Activated naive CD4-positive, alpha-beta T cell treated with anti-CD3 and anti-CD28 coated beads, Interleukin-2, amount 50 U/mL, for 24 hours (primary cell): ENCODE data around the gene AUTS2.

Experiments used
- H3K27ac Mint-ChIP-seq: one replicate; pipeline ENCODE4 v1.8.0; 2021; ENCODE audit warnings: mild to moderate bottlenecking, mixed read lengths
- H3K27me3 Mint-ChIP-seq: one replicate; pipeline ENCODE4 v1.8.0; 2021; ENCODE audit warnings: mixed read lengths
- H3K36me3 Mint-ChIP-seq: one replicate; pipeline ENCODE4 v1.8.0; 2021; ENCODE audit warnings: mixed read lengths
- H3K4me1 Mint-ChIP-seq: one replicate; pipeline ENCODE4 v1.8.0; 2021; ENCODE audit warnings: mixed read lengths
- H3K4me3 Mint-ChIP-seq: one replicate; pipeline ENCODE4 v1.8.0; 2021; ENCODE audit warnings: mild to moderate bottlenecking, mixed read lengths
- H3K9me3 Mint-ChIP-seq: one replicate; pipeline ENCODE4 v1.8.0; 2021; ENCODE audit warnings: mixed read lengths

The AUTS2 gene

DNA sequence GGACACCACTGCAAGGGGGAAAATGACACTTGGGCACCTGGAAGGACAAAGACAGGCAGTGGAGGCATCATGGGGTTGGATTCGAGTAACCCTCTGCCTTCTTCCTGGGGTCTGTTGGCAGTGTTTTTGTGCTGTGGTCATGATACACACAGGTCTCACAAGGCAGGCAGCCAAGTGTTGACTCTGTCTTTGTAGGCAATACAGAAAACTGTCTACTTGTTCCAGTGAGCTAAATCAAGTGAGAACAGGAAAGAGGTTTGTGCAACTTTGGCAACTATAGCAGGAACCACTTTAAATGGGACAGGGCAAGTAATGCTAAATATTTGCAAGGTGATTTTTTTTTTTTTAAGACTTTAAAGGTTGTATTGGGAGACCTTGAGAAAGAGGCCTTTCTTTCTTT, 955.1 kb downstream of the AUTS2 start:
- no peaks in the 10 kb centered on the region for H3K27me3 Mint-ChIP-seq
- H3K9me3 Mint-ChIP-seq: peaks cover 5% of the 10 kb centered on the region
- H3K27ac Mint-ChIP-seq: no peak overlapping the region
- H3K4me1 Mint-ChIP-seq: no peaks in the 10 kb centered on the region
- H3K36me3 Mint-ChIP-seq: no peaks in the 10 kb centered on the region
- H3K4me3 Mint-ChIP-seq: no peak overlapping the region

DNA sequence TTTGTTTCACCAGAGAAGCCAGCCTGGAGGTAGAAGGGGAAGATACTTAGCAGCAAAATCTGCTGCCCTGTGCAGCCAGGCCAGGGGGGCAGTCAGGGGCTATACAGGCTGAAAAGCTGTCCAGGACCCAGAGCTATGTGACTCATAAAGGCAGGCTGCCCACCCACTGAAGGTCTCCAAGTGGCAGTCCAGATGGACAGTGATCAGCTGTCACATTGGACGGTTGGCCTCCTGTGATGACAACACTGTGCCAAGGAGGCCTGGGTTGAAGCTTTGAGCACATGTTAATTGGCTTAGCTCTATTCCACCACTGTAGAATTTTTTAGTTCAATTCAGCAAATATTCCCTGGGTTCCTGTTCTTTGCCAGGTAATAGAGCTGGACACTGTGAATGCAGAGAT, 956.4 kb downstream of the AUTS2 start:
- no peak overlapping the region for H3K4me3 Mint-ChIP-seq
- H3K9me3 Mint-ChIP-seq: peaks cover 7% of the 10 kb centered on the region
- H3K27ac Mint-ChIP-seq: no peak overlapping the region
- no peaks in the 10 kb centered on the region for H3K4me1 Mint-ChIP-seq
- H3K27me3 Mint-ChIP-seq: no peaks in the 10 kb centered on the region
- no peaks in the 10 kb centered on the region for H3K36me3 Mint-ChIP-seq

DNA sequence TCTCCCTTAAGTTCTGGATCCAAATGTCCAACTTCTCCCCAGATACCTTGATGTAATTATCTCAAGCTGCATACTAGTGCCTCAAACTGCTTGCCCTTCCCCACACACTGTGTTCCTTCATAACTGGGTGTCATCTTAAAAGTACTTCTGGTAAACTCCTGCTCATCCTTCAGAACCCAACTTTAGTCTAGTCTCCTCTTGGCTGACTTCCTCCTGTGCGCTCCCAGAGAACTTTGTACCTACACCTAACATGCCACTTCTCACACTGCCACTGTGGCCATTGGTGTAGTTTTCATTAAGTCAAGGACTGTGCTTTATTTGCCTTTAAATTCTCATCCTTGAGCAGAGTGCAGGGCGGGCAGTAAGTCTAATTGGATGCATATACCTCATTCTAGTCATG, 958.5 kb downstream of the AUTS2 start:
- Mint-ChIP-seq H3K27ac (no peak overlapping the region), H3K36me3 (no peaks in the 10 kb centered on the region), H3K9me3 (peaks cover 10% of the 10 kb centered on the region), H3K4me1 (no peaks in the 10 kb centered on the region), H3K27me3 (no peaks in the 10 kb centered on the region), H3K4me3 (no peak overlapping the region)

DNA sequence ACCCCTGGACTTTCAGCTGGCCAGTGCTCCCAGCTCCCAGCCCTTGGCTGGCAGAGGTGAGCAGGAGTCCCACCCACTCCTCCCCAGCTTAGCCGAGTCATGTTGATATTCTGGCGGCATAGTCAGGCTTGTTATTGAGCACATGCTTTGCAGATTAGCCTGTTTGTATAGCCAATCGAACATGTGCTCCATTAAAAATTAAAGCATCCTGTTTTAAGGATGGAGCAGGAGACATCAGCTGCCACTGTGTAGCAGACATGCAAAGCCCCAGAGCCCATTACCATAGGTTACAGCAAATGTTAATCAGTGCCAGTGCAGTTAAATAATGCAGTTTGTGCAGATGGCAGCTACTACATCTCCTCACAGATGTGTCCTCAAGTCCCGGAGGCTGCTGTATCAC, 959.1 kb downstream of the AUTS2 start:
- H3K4me3 Mint-ChIP-seq: no peak overlapping the region
- no peaks in the 10 kb centered on the region for H3K27me3 Mint-ChIP-seq
- H3K9me3 Mint-ChIP-seq: peaks cover 7% of the 10 kb centered on the region
- H3K27ac Mint-ChIP-seq: no peak overlapping the region
- H3K4me1 Mint-ChIP-seq: no peaks in the 10 kb centered on the region
- no peaks in the 10 kb centered on the region for H3K36me3 Mint-ChIP-seq

DNA sequence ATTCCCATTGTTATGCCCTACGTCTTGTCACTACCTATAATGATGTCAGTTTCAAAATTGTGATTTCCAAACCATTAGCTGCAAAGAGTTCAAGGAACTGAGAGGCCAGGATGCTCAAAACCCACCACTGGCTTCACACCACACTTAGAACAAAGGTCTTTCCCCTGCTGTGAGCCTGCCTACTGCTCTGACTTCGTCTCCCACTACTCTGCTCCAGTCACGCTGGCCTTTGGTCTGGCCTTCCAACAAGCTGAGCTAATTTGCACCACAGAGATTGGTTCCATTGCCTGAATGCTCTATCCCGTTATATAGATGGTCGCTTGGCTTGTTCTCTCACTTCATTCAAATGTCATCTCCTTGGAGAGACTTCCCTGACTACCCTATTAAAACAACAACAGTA, 961.5 kb downstream of the AUTS2 start:
- no peak overlapping the region for H3K4me3 Mint-ChIP-seq
- peaks cover 11% of the 10 kb centered on the region for H3K9me3 Mint-ChIP-seq
- H3K27ac Mint-ChIP-seq: no peak overlapping the region
- no peaks in the 10 kb centered on the region for H3K4me1 Mint-ChIP-seq
- no peaks in the 10 kb centered on the region for H3K36me3 Mint-ChIP-seq
- H3K27me3 Mint-ChIP-seq: no peaks in the 10 kb centered on the region

DNA sequence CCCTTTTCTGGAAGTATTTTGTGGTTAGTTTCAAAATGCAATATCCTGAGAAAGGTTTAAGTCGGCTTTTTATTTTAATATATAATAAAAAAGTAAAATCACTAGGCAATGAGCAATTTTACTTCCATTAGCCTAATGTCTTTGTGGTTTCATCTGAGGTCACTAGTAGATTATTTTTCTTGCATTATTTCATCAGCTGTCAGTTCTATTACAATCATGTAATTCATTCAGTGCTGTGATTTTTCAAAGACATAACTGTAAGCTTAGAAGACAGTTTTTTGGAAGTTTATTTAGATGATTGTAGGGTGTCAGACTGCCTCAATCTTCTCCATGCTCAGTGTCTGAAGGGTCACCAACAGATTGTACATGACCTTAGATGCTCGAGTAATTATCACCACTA, 965.7 kb downstream of the AUTS2 start:
- Mint-ChIP-seq H3K9me3 (peaks cover 11% of the 10 kb centered on the region), H3K36me3 (no peaks in the 10 kb centered on the region), H3K4me3 (no peak overlapping the region), H3K27ac (no peak overlapping the region), H3K27me3 (no peaks in the 10 kb centered on the region), H3K4me1 (no peaks in the 10 kb centered on the region)

DNA sequence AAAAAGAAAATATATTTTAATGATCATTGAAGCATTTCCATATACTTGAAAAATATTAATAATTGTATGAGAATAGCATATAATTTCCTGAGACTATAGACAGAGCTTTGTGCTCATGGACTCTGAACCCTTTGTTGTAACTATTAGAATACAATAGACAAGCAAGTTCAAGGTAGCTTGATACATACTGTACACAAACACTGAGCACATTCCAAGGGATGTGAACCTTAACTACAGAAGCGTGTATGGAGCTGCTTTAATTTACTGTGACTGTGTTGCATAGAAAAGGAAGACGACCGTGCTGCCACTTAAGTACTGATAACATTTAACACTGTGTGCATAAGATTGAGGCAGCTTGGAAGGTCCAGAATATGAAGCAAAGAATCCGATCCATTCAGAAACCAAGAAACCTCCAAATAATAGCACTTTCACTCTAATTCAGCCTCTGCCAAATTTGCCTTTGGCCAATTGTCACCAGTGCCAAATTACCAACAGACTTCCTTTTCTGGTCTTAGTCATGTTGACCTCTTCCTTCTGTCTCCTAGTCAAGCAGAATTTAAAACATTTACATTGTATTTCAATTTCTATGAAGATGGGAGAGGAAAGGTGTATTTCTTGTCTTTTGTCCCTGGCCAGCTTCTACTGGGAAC, 967.6 kb downstream of the AUTS2 start:
- H3K27ac Mint-ChIP-seq: no peak overlapping the region
- H3K36me3 Mint-ChIP-seq: no peaks in the 10 kb centered on the region
- peaks cover 5% of the 10 kb centered on the region for H3K9me3 Mint-ChIP-seq
- H3K4me1 Mint-ChIP-seq: no peaks in the 10 kb centered on the region
- H3K4me3 Mint-ChIP-seq: no peak overlapping the region
- H3K27me3 Mint-ChIP-seq: no peaks in the 10 kb centered on the region

DNA sequence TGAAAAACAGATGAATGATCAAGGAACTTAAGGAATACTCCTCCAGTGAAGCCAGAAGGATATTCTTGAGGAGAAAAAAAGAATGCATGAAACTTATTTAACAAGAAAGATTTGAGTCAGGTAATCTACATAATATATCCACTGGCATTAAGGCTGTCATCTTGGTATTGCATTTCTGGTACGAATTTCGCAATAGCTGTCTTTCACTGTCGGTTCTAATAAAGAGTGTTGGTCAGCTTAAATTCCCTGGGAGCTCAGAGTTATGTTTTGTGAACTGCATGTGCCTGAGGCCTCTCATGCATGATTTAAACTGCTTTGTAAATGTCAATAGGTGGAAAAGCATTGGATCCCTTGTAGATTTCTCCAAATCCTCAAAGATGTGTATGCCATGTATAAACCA, 968.4 kb downstream of the AUTS2 start:
- no peaks in the 10 kb centered on the region for H3K4me1 Mint-ChIP-seq
- H3K36me3 Mint-ChIP-seq: no peaks in the 10 kb centered on the region
- H3K9me3 Mint-ChIP-seq: peaks cover 5% of the 10 kb centered on the region
- no peak overlapping the region for H3K27ac Mint-ChIP-seq
- H3K4me3 Mint-ChIP-seq: no peak overlapping the region
- H3K27me3 Mint-ChIP-seq: no peaks in the 10 kb centered on the region

DNA sequence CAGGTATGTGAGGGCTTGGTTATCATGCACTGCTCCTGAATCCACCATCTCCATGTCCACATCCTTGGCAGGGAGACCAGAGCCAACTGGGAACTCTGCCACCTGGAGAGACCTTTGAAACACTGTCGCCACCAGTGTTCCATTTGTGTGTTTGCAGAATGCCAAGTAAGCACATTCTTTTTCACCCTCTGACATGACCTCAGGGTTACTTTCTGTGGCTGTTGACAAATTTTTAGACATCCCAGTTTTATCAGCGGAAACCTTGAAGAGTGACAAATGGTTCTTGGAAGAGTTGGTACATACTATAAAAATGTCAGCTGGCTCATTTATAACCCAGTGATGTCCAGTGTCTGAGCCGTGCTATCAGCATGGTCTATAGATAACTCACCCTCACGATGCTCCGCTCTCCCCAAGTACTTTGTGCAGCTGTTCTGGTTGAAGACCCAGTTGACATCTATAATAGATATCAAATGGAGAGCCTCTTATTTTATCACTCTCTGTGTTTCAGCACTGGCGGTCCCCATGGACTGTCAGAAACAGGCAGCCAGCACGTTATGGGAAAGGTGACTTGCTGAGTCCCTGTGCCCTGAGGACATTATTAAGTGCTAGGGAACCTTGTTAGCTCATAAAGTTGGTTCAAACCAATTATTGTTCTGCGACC, 970.5 kb downstream of the AUTS2 start:
- no peak overlapping the region for H3K4me3 Mint-ChIP-seq
- no peaks in the 10 kb centered on the region for H3K27me3 Mint-ChIP-seq
- no peaks in the 10 kb centered on the region for H3K4me1 Mint-ChIP-seq
- no peak overlapping the region for H3K27ac Mint-ChIP-seq
- H3K9me3 Mint-ChIP-seq: no peaks in the 10 kb centered on the region
- no peaks in the 10 kb centered on the region for H3K36me3 Mint-ChIP-seq

DNA sequence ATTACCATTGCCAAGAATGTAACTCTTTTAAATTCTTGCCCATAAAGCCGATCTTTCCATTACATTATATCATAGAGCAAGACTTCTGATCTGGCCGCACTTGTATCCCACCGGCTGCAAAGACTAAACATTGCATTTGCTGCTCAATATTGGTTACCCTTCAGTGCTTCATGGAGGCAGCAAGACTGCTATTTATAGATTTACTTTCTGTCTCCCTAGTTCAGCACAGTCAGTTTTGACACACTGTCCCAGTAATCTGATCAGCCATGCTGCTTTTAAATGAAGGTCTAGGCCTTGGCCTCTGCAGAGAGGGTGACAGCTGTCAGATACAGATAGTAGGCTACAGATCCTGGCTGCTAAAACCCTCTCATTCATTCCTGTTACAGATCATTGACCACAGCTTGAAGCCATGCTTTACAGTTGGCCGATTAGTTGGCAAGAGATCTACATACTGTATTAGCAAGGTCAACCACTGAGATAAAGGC, 971.1 kb downstream of the AUTS2 start:
- no peaks in the 10 kb centered on the region for H3K9me3 Mint-ChIP-seq
- no peaks in the 10 kb centered on the region for H3K36me3 Mint-ChIP-seq
- H3K4me1 Mint-ChIP-seq: no peaks in the 10 kb centered on the region
- no peaks in the 10 kb centered on the region for H3K27me3 Mint-ChIP-seq
- no peak overlapping the region for H3K27ac Mint-ChIP-seq
- H3K4me3 Mint-ChIP-seq: no peak overlapping the region

DNA sequence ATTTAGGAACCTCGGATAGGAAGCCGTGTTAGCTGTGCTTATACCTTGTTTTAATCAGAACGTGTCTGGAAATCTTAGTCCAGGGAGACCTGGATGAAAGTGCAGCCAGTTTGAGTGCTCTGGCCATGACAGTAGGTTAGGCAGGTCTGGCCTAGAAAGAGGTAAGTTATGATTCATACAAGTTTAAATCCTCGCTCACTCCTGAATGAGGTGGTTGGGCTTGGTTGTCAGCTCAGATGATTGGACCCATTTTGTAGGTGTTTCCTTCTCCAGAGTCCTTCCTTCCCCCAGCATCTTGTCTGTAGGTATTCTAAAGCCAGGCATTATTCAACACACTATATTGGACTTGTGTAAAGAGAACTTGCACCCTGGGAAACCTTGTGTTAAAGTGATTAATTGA, 971.8 kb downstream of the AUTS2 start:
- Mint-ChIP-seq H3K27me3 (no peaks in the 10 kb centered on the region), H3K9me3 (no peaks in the 10 kb centered on the region), H3K36me3 (no peaks in the 10 kb centered on the region), H3K27ac (no peak overlapping the region), H3K4me3 (no peak overlapping the region), H3K4me1 (no peaks in the 10 kb centered on the region)

DNA sequence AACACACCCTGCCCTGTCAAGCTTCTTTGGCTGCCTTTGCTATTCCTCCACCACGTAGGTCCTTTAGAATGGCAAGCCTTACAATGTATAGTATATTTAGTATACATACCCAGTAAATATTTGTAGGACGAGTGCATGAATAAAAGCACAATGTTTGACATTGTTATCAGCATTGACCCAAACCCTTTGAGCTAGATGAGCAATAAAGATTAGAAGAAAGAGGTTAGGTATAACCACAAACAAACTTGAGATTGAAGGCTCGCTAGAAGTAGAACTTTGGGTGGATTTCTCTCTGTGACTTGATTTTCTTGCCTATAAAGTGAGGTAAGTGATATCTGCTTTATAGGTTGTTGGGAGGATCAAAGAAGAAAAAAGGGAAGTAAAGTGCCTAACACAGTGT, 972.7 kb downstream of the AUTS2 start:
- no peaks in the 10 kb centered on the region for H3K4me1 Mint-ChIP-seq
- no peak overlapping the region for H3K27ac Mint-ChIP-seq
- no peaks in the 10 kb centered on the region for H3K27me3 Mint-ChIP-seq
- no peaks in the 10 kb centered on the region for H3K36me3 Mint-ChIP-seq
- no peak overlapping the region for H3K4me3 Mint-ChIP-seq
- no peaks in the 10 kb centered on the region for H3K9me3 Mint-ChIP-seq

DNA sequence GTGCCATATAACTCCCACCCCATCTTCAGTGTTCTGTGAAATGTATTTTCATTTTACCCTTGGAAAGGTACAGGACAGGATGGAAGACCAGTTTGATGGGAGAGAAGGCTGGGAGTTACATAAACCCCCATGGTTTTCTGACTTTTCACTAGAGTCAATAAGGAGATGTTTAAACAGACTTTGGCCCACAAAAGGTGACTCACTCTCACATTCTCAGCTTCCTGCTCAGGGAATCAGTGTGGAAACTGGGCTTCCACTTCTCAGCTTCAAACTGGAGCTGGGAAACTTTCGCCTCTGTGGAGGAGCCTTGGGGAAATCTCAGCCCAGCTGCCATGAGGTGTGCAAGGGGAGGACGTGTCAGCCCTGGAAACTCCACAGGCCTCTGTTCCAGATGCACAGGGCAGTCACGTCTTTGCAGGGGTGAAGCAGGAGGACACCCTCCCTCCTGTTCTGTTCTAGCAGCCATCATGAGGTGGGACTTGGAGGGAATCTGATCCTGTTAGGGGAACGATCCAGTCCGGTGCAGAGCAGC, 973.2 kb downstream of the AUTS2 start:
- Mint-ChIP-seq H3K4me1 (no peaks in the 10 kb centered on the region), H3K9me3 (no peaks in the 10 kb centered on the region), H3K36me3 (no peaks in the 10 kb centered on the region), H3K27ac (no peak overlapping the region), H3K4me3 (no peak overlapping the region), H3K27me3 (no peaks in the 10 kb centered on the region)

DNA sequence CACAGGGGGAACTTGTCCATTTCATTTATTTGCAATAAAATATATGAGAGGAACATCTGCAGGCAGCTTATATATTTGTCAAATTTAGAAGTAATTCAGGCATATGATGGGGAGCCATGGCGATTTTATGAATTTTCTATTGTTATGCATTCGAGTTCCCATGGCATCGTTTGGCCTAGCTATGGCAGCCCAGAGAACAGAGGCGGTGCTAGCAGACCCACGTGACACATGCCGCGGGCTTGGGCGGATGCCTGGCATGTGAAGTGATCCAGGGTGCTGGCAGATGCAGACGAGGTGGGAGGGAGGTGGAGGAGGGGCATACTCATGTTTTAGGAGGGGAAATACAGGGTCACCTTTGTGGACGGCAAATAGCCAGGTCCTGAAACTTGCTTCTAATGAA, 973.7 kb downstream of the AUTS2 start:
- no peak overlapping the region for H3K27ac Mint-ChIP-seq
- no peak overlapping the region for H3K4me3 Mint-ChIP-seq
- H3K27me3 Mint-ChIP-seq: no peaks in the 10 kb centered on the region
- H3K4me1 Mint-ChIP-seq: no peaks in the 10 kb centered on the region
- no peaks in the 10 kb centered on the region for H3K36me3 Mint-ChIP-seq
- H3K9me3 Mint-ChIP-seq: no peaks in the 10 kb centered on the region

DNA sequence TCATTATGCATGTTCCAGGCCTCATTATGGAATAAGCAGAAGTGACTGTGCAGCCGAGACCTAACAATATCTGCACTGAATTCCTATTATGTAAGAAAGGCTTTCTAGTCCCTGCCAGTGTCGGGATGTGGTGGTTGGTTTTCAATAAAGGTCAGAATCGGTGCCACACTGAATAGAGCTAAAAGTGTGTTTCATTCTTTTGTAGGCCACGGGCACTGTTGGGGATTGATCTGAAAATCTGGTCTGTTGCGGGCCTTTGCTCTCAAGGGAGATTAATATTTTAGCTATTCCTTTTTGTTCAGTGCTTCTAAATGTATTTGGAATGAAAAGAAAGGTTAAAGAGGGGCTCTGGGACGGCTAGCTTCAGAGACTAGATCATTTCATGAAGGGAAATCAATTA, 974.3 kb downstream of the AUTS2 start:
- no peak overlapping the region for H3K4me3 Mint-ChIP-seq
- no peak overlapping the region for H3K27ac Mint-ChIP-seq
- H3K27me3 Mint-ChIP-seq: no peaks in the 10 kb centered on the region

DNA sequence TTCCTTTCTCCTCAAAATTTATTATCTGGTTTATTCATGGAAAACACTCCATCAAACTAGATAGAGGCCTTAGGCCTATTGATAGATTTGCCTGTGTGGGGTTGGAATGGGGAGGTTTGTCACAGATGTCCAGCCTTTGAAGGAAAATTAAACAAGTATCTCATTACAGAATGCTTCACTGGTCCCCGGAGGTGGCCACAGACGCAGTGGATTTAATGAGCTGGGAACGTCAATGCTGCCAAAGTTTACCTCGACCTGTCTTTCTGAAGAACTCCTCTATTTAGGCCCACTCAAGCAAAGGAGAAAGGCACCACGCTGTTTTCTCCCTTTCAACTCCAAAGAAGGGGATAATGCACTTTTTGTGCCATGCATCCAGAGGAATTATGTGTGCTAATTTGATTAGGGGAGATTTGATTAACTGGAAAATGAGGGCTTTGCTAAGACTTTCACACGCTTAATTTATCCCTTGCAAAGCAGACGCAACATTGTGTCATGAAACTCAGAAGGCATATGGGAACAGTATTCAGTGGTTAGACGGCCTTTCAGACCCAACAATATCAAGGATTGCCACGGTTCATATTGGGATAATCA, 974.9 kb downstream of the AUTS2 start:
- H3K36me3 Mint-ChIP-seq: no peaks in the 10 kb centered on the region
- H3K27ac Mint-ChIP-seq: no peak overlapping the region
- H3K9me3 Mint-ChIP-seq: peaks cover 4% of the 10 kb centered on the region
- H3K4me3 Mint-ChIP-seq: no peak overlapping the region
- no peaks in the 10 kb centered on the region for H3K4me1 Mint-ChIP-seq
- no peaks in the 10 kb centered on the region for H3K27me3 Mint-ChIP-seq

More for the DNA sequence above, 974.3 kb downstream of the AUTS2 start:
- Mint-ChIP-seq H3K36me3 (no peaks in the 10 kb centered on the region), H3K9me3 (peaks cover 4% of the 10 kb centered on the region), H3K4me1 (no peaks in the 10 kb centered on the region)
